Ovary (tissue), 9 donors: Measurements from ENCODE around the gene SPI1. TPM values are rescaled to one million over a fixed set of nuclear protein-coding genes. Genes with fewer than 3 reads are reported as not detected.

Experiments used
- DNase-seq, 5 donors: peaks; one replicate each; pipeline ENCODE4 v3.0.0-alpha.2; 2019 to 2020
- H3K27ac ChIP-seq, 2 donors: fragments of 200-600 bp; one replicate each; pipeline versions ENCODE4 v1.5.1 to v1.8.0; 2019 to 2022
- H3K27me3 ChIP-seq: fragments of 200-600 bp; one replicate; pipeline ENCODE4 v1.8.0; 2022
- H3K36me3 ChIP-seq: fragments of 200-600 bp; sonication (generic); one replicate; pipeline ENCODE4 v1.5.1; 2019
- H3K4me1 ChIP-seq: one replicate; pipeline ENCODE4 v1.8.1; 2013; ENCODE audit warnings: mild to moderate bottlenecking, moderate library complexity; ENCODE audit not compliant: insufficient read depth
- H3K4me3 ChIP-seq: fragments of 200-600 bp; sonication (generic); one replicate; pipeline ENCODE4 v1.5.1; 2017
- H3K9me3 ChIP-seq, 2 donors: fragments of 200-600 bp in 1 of 2; sonication (generic) in 1 of 2; one replicate each; pipeline versions ENCODE4 v1.5.1 to v1.8.1; 2013 to 2019; ENCODE audit warnings: mild to moderate bottlenecking in 1 of 2, moderate library complexity in 1 of 2
- CTCF ChIP-seq, 3 donors: fragments of 450-650 bp in 2 of 3; fragments of 200-600 bp in 1 of 3; IDR thresholded peaks; one replicate each; pipeline versions ENCODE4 v1.5.1 to v1.8.0; 2016 to 2022; ENCODE audit warnings: antibody characterized with exemption in 3 of 3, mild to moderate bottlenecking in 1 of 3
- EP300 ChIP-seq: sonication (generic); formaldehyde crosslinking; IDR thresholded peaks from one replicate; pipeline ENCODE4 v1.6.1; 2017; ENCODE audit warnings: antibody characterized with exemption
- POLR2A ChIP-seq: fragments of 450-650 bp; IDR thresholded peaks from one replicate; pipeline ENCODE4 v1.6.1; 2017; ENCODE audit warnings: antibody characterized with exemption, mild to moderate bottlenecking, moderate library complexity
- WGBS, 3 donors: extraction: QIAGEN DNeasy Blood & Tissue Kit in 1 of 3; methylation state at CpG; one replicate each; pipeline versions ENCODE4 v1.1.5 to v1.1.7; 2013 to 2017; 5-methylcytosine and 5-hydroxymethylcytosine counted together
- intact Hi-C, 4 donors: fragments of 100-400 bp; cut with DNase I; formaldehyde crosslinking; loops; one replicate each; pipeline versions ENCODE4 v1.11.0 to v1.15.1; 2022 to 2023
- polyA plus RNA-seq, 2 donors: library from polyadenylated mRNA; stranded (reverse); fragments of 200-250 nt in 1 of 2; fragments of 350-450 nt in 1 of 2; fragmentation: Illumina TruSeq in 1 of 2; extraction: RNeasy Lipid Tissue Mini Kit (QIAGEN cat#74804) in 1 of 2; gene quantifications; one replicate each; pipeline ENCODE4 v1.2.3, GENCODE V29; 2013 to 2014
- total RNA-seq, 7 donors: library from RNA; depleted of rRNA in 2 of 7; stranded (reverse); fragments of >200 nt in 2 of 7; fragmentation: NEBNext Ultra II Directional in 3 of 7; extraction: Animal tissue kit (Norgen Biotek cat#: 25700) in 3 of 7; gene quantifications; one replicate each; pipeline versions ENCODE4 v1.1.0 to v1.2.4, GENCODE V29; 2016 to 2023
- donor health status: DM: no; HTN: no; CAD: no; lungs with moderate emphysema.
- donor health status: DM: no; HTN: no; CAD: no.
- donor health status: Bipolar disorder and iron deficiency.
- donor health status: DM: yes; HTN: yes; CAD: no.
- donor health status: DM: no; HTN: no; CAD: no.
- donor health status: DM: yes; HTN: yes; CAD: no.

SPI1 gene
- total and polyA plus RNA-seq, 9 donors, result 3.9 to 21.5 (median 6.8) TPM

GRCh38 chr11:47396049-47396320, 17.6 kb upstream of the SPI1 start:
- H3K27ac ChIP-seq, result no peak overlapping the region
- intact Hi-C loops, result no loop called here

GRCh38 chr11:47395223-47396048, 17.1 kb upstream of the SPI1 start:
- Histone ChIP-seq H3K27ac (peak overlapping the region in 1 of 2 donors; percentile 31), H3K27me3 (no peaks in the 10 kb centered on the region), H3K4me3 (no peak overlapping the region), H3K36me3 (no peaks in the 10 kb centered on the region), H3K9me3 (no peaks in the 10 kb centered on the region), H3K4me1 (no peaks in the 10 kb centered on the region)
- TF ChIP-seq EP300, result no peak
- TF ChIP-seq CTCF (IDR thresholded peaks at IDR 0.05), result no peak
- TF ChIP-seq POLR2A, result no peak
- 85 to 86% (median 85%) methylated on average over 25 of the region's 25 CpGs for WGBS, 3 donors
- peak in 1 of 5 donors; percentile 23 for DNase-seq
- intact Hi-C loops, result no loop called here

More at GRCh38 chr11:47396049-47396320, 17.6 kb upstream of the SPI1 start:
- no peaks in the 10 kb centered on the region for H3K36me3 ChIP-seq
- no peak overlapping the region for H3K4me3 ChIP-seq
- TF ChIP-seq EP300 (no peak), CTCF (IDR thresholded peaks at IDR 0.05) (no peak), POLR2A (no peak)
- H3K9me3 ChIP-seq, result no peaks in the 10 kb centered on the region
- H3K27me3 ChIP-seq, result no peaks in the 10 kb centered on the region
- H3K4me1 ChIP-seq, result no peaks in the 10 kb centered on the region
- WGBS, 3 donors, result 85 to 86% (median 85%) methylated on average over 3 of the region's 3 CpGs
- DNase-seq, result no peak

- Histone ChIP-seq H3K9me3 (no peaks in the 10 kb centered on the region), H3K36me3 (no peaks in the 10 kb centered on the region), H3K4me3 (no peak overlapping the region), H3K27me3 (no peaks in the 10 kb centered on the region), H3K4me1 (no peaks in the 10 kb centered on the region), H3K27ac (peak overlapping the region in 1 of 2 donors; percentile 31)
- no peak for TF ChIP-seq CTCF (IDR thresholded peaks at IDR 0.05)
- no peak for TF ChIP-seq POLR2A
- TF ChIP-seq EP300, result no peak
- 82 to 86% (median 86%) methylated on average over 37 to 39 of the region's 39 CpGs for WGBS, 3 donors
- DNase-seq, result peak in 1 of 5 donors; percentile 18
- intact Hi-C loops, result no loop called here
These were observed 16.2 kb upstream of the SPI1 start for GRCh38 chr11:47394322-47395222.

GRCh38 chr11:47394050-47394321, 15.6 kb upstream of the SPI1 start:
- DNase-seq, result no peak
- Histone ChIP-seq H3K4me3 (no peak overlapping the region), H3K27me3 (no peaks in the 10 kb centered on the region), H3K9me3 (no peaks in the 10 kb centered on the region), H3K4me1 (no peaks in the 10 kb centered on the region), H3K36me3 (no peaks in the 10 kb centered on the region), H3K27ac (no peak overlapping the region)
- intact Hi-C loops, result no loop called here
- TF ChIP-seq EP300, result no peak
- no peak for TF ChIP-seq POLR2A
- no peak for TF ChIP-seq CTCF (IDR thresholded peaks at IDR 0.05)
- WGBS, 3 donors, result 84 to 95% (median 91%) methylated on average over 9 of the region's 9 CpGs
